ENCODE results near the gene TNFRSF1B. TPM values are rescaled to one million over a fixed set of nuclear protein-coding genes. Genes with fewer than 3 reads are reported as not detected.

TNFRSF1B gene
- polyA plus RNA-seq, 1 donor from 2014 or later = not detected

DNA sequence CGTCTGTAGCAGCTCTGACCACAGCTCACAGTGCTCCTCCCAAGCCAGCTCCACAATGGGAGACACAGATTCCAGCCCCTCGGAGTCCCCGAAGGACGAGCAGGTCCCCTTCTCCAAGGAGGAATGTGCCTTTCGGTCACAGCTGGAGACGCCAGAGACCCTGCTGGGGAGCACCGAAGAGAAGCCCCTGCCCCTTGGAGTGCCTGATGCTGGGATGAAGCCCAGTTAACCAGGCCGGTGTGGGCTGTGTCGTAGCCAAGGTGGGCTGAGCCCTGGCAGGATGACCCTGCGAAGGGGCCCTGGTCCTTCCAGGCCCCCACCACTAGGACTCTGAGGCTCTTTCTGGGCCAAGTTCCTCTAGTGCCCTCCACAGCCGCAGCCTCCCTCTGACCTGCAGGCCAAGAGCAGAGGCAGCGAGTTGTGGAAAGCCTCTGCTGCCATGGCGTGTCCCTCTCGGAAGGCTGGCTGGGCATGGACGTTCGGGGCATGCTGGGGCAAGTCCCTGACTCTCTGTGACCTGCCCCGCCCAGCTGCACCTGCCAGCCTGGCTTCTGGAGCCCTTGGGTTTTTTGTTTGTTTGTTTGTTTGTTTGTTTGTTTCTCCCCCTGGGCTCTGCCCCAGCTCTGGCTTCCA is 40.1 kb downstream of the TNFRSF1B start:
- no peaks in the 10 kb centered on the region for H3K9me2 ChIP-seq (ENCODE audit: insufficient read depth, low read length)
- H3K4me3 ChIP-seq (ENCODE audit: low read length) = no peak overlapping the region
- H3K9me3 ChIP-seq (ENCODE audit: low read length) = no peaks in the 10 kb centered on the region
- no peak overlapping the region for H3K27ac ChIP-seq (ENCODE audit: low read length)
- TF ChIP-seq TAF1 (IDR thresholded peaks at IDR 0.05; ENCODE audit: low read depth) (no peak), SMC3 (conservative IDR thresholded peaks at IDR 0.05; ENCODE audit: poor library complexity) (no peak), EP300 (conservative IDR thresholded peaks at IDR 0.05; ENCODE audit: poor library complexity, severe bottlenecking) (no peak), MXI1 (conservative IDR thresholded peaks at IDR 0.05; ENCODE audit: poor library complexity, severe bottlenecking) (no peak), EZH2 (IDR thresholded peaks at IDR 0.05; ENCODE audit: borderline replicate concordance, insufficient read depth, low read length, poor library complexity, severe bottlenecking) (no peak), REST (IDR thresholded peaks at IDR 0.05; ENCODE audit: borderline replicate concordance) (no peak), RAD21 (conservative IDR thresholded peaks at IDR 0.05) (no peak), POLR2AphosphoS5 (IDR thresholded peaks at IDR 0.05) (no peak)
- TF ChIP-seq, protein P1, sequence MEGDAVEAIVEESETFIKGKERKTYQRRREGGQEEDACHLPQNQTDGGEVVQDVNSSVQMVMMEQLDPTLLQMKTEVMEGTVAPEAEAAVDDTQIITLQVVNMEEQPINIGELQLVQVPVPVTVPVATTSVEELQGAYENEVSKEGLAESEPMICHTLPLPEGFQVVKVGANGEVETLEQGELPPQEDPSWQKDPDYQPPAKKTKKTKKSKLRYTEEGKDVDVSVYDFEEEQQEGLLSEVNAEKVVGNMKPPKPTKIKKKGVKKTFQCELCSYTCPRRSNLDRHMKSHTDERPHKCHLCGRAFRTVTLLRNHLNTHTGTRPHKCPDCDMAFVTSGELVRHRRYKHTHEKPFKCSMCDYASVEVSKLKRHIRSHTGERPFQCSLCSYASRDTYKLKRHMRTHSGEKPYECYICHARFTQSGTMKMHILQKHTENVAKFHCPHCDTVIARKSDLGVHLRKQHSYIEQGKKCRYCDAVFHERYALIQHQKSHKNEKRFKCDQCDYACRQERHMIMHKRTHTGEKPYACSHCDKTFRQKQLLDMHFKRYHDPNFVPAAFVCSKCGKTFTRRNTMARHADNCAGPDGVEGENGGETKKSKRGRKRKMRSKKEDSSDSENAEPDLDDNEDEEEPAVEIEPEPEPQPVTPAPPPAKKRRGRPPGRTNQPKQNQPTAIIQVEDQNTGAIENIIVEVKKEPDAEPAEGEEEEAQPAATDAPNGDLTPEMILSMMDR (IDR thresholded peaks at IDR 0.05; ENCODE audit: poor library complexity, severe bottlenecking) = no peak
- H3F3A ChIP-seq (ENCODE audit: insufficient read depth, low read length, poor library complexity, severe bottlenecking) = no peaks in the 10 kb centered on the region
- H3K4me2 ChIP-seq (ENCODE audit: low read length) = no peak overlapping the region
- H3K79me2 ChIP-seq (replicated peaks; ENCODE audit: insufficient read depth, low read length) = no peaks in the 10 kb centered on the region
- no peaks in the 10 kb centered on the region for H4K20me1 ChIP-seq (ENCODE audit: insufficient read depth)
- no peaks in the 10 kb centered on the region for H3K27me3 ChIP-seq (ENCODE audit: insufficient read depth, low read depth, low read length)
- H2AFZ ChIP-seq (ENCODE audit: low read depth, low read length) = no peak overlapping the region
- no peak overlapping the region for H3K9ac ChIP-seq (ENCODE audit: low read length)
- H3K36me3 ChIP-seq (ENCODE audit: insufficient read depth, low read length) = no peaks in the 10 kb centered on the region

DNA sequence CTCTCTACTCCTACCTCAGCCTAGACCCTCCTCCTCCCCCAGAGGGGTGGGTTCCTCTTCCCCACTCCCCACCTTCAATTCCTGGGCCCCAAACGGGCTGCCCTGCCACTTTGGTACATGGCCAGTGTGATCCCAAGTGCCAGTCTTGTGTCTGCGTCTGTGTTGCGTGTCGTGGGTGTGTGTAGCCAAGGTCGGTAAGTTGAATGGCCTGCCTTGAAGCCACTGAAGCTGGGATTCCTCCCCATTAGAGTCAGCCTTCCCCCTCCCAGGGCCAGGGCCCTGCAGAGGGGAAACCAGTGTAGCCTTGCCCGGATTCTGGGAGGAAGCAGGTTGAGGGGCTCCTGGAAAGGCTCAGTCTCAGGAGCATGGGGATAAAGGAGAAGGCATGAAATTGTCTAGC is 41.5 kb downstream of the TNFRSF1B start:
- Histone ChIP-seq H2AFZ (ENCODE audit: low read depth, low read length) (no peak overlapping the region), H3K27ac (ENCODE audit: low read length) (no peak overlapping the region), H3K9ac (ENCODE audit: low read length) (no peak overlapping the region)

More for the DNA sequence above, 41.5 kb downstream of the TNFRSF1B start:
- TF ChIP-seq EZH2 (IDR thresholded peaks at IDR 0.05; ENCODE audit: borderline replicate concordance, insufficient read depth, low read length, poor library complexity, severe bottlenecking) (no peak), REST (IDR thresholded peaks at IDR 0.05; ENCODE audit: borderline replicate concordance) (no peak), SMC3 (conservative IDR thresholded peaks at IDR 0.05; ENCODE audit: poor library complexity) (no peak), POLR2AphosphoS5 (IDR thresholded peaks at IDR 0.05) (no peak), EP300 (conservative IDR thresholded peaks at IDR 0.05; ENCODE audit: poor library complexity, severe bottlenecking) (no peak), RAD21 (conservative IDR thresholded peaks at IDR 0.05) (no peak), MXI1 (conservative IDR thresholded peaks at IDR 0.05; ENCODE audit: poor library complexity, severe bottlenecking) (no peak), TAF1 (IDR thresholded peaks at IDR 0.05; ENCODE audit: low read depth) (no peak)
- TF ChIP-seq, protein P1 (IDR thresholded peaks at IDR 0.05; ENCODE audit: poor library complexity, severe bottlenecking) = no peak
- no peaks in the 10 kb centered on the region for H3K9me2 ChIP-seq (ENCODE audit: insufficient read depth, low read length)
- no peak overlapping the region for H3K4me3 ChIP-seq (ENCODE audit: low read length)
- no peaks in the 10 kb centered on the region for H3K27me3 ChIP-seq (ENCODE audit: insufficient read depth, low read depth, low read length)
- H4K20me1 ChIP-seq (ENCODE audit: insufficient read depth) = no peaks in the 10 kb centered on the region
- H3K36me3 ChIP-seq (ENCODE audit: insufficient read depth, low read length) = no peaks in the 10 kb centered on the region
- H3K9me3 ChIP-seq (ENCODE audit: low read length) = no peaks in the 10 kb centered on the region
- H3K4me2 ChIP-seq (ENCODE audit: low read length) = no peak overlapping the region
- H3F3A ChIP-seq (ENCODE audit: insufficient read depth, low read length, poor library complexity, severe bottlenecking) = no peaks in the 10 kb centered on the region
- H3K79me2 ChIP-seq (replicated peaks; ENCODE audit: insufficient read depth, low read length) = no peaks in the 10 kb centered on the region

Measured in neural cell (in vitro differentiated cells).